ENCODE data around the gene TNS3.
A peak's percentile ranks its signal among the peaks of the same experiment; 100 is the strongest.

TNS3 gene

GRCh38 chr7:47383072-47383471 is 198.8 kb downstream of the TNS3 start:
- DNase-seq (ENCODE audit: low read depth): peak; percentile 63
- no peak overlapping the region for H3K4me3 ChIP-seq (ENCODE audit: control insufficient read depth, low read depth, low read length)
- no peak for TF ChIP-seq CTCF (IDR thresholded peaks at IDR 0.05; ENCODE audit: control insufficient read depth, insufficient read depth, low read depth, low read length, missing control alignments)

GRCh38 chr7:47382200-47382599 is 199.7 kb downstream of the TNS3 start:
- no peak overlapping the region for H3K4me3 ChIP-seq (ENCODE audit: control insufficient read depth, low read depth, low read length)
- no peak for DNase-seq (ENCODE audit: low read depth)
- no peak for TF ChIP-seq CTCF (IDR thresholded peaks at IDR 0.05; ENCODE audit: control insufficient read depth, insufficient read depth, low read depth, low read length, missing control alignments)

GRCh38 chr7:47381134-47381495 is 200.8 kb downstream of the TNS3 start:
- TF ChIP-seq CTCF (IDR thresholded peaks at IDR 0.05; ENCODE audit: control insufficient read depth, insufficient read depth, low read depth, low read length, missing control alignments): no peak
- DNase-seq (ENCODE audit: low read depth): no peak
- H3K4me3 ChIP-seq (ENCODE audit: control insufficient read depth, low read depth, low read length): no peak overlapping the region

GRCh38 chr7:47380325-47381133 is 201.4 kb downstream of the TNS3 start:
- DNase-seq (ENCODE audit: low read depth): no peak
- no peak overlapping the region for H3K4me3 ChIP-seq (ENCODE audit: control insufficient read depth, low read depth, low read length)
- TF ChIP-seq CTCF (IDR thresholded peaks at IDR 0.05; ENCODE audit: control insufficient read depth, insufficient read depth, low read depth, low read length, missing control alignments): no peak

GRCh38 chr7:47379629-47380324 is 202.1 kb downstream of the TNS3 start:
- no peak overlapping the region for H3K4me3 ChIP-seq (ENCODE audit: control insufficient read depth, low read depth, low read length)
- no peak for TF ChIP-seq CTCF (IDR thresholded peaks at IDR 0.05; ENCODE audit: control insufficient read depth, insufficient read depth, low read depth, low read length, missing control alignments)
- DNase-seq (ENCODE audit: low read depth): no peak

- no peak for DNase-seq (ENCODE audit: low read depth)
- H3K4me3 ChIP-seq (ENCODE audit: control insufficient read depth, low read depth, low read length): no peak overlapping the region
- TF ChIP-seq CTCF (IDR thresholded peaks at IDR 0.05; ENCODE audit: control insufficient read depth, insufficient read depth, low read depth, low read length, missing control alignments): no peak
These were observed 203.0 kb downstream of the TNS3 start for GRCh38 chr7:47378728-47379395.
